ENCODE data around the gene ANO2.

Gene ANO2

GRCh38 chr12:5524769-5525436 lies 420.2 kb downstream of the ANO2 start:
- FAIRE-seq = no peak

GRCh38 chr12:5524116-5524768 lies 420.8 kb downstream of the ANO2 start:
- FAIRE-seq = no peak

GRCh38 chr12:5523396-5524115 lies 421.5 kb downstream of the ANO2 start:
- FAIRE-seq = no peak

- no peak for FAIRE-seq
Observed at GRCh38 chr12:5522432-5523335, 422.4 kb downstream of the ANO2 start.

- no peak for FAIRE-seq
Observed at GRCh38 chr12:5521456-5522325, 423.4 kb downstream of the ANO2 start.

GRCh38 chr12:5520831-5521230 lies 424.2 kb downstream of the ANO2 start:
- FAIRE-seq = no peak

GRCh38 chr12:5520037-5520436 lies 425.0 kb downstream of the ANO2 start:
- FAIRE-seq = no peak

- no peak for FAIRE-seq
Observed at GRCh38 chr12:5518584-5519365, 426.3 kb downstream of the ANO2 start.

- FAIRE-seq = no peak
Observed at GRCh38 chr12:5516371-5517241, 428.5 kb downstream of the ANO2 start.

- FAIRE-seq = no peak
Observed at GRCh38 chr12:5515458-5515857, 429.6 kb downstream of the ANO2 start.

GRCh38 chr12:5514545-5514944 lies 430.5 kb downstream of the ANO2 start:
- no peak for FAIRE-seq

GRCh38 chr12:5514016-5514415 lies 431.0 kb downstream of the ANO2 start:
- FAIRE-seq = no peak

- FAIRE-seq = no peak
Observed at GRCh38 chr12:5513406-5513805, 431.7 kb downstream of the ANO2 start.
